Keratinocyte (primary cell): ENCODE results near the gene ZNF521. TPM values are rescaled to one million over a fixed set of nuclear protein-coding genes. Genes with fewer than 3 reads are reported as not detected.

ENCODE experiments used
- DNase-seq: peaks from one replicate; pipeline ENCODE4 v3.0.0-alpha.2; 2011; ENCODE audit warnings: low read depth, missing footprints, low spot score
- FAIRE-seq: peaks from 2 replicates; lab custom pipeline; 2011; peaks lifted over from hg19 to GRCh38; lab: Jason Lieb, UNC
- H2AFZ ChIP-seq: 2 replicates; pipeline ENCODE4 v1.6.0; 2012; ENCODE audit warnings: low read length, control low read depth, inconsistent platforms; ENCODE audit not compliant: control insufficient read depth
- H3K27ac ChIP-seq: 2 replicates; pipeline ENCODE4 v1.5.1; 2011; ENCODE audit warnings: low read length; ENCODE audit not compliant: control insufficient read depth, insufficient read depth
- H3K27me3 ChIP-seq: 3 replicates; pipeline ENCODE4 v1.6.0; 2011; ENCODE audit warnings: low read length; ENCODE audit not compliant: control insufficient read depth, insufficient read depth; ENCODE audit errors: extremely low read depth
- H3K36me3 ChIP-seq, 2 experiments: 2 replicates in 1 of 2; 3 replicates in 1 of 2; pipeline ENCODE4 v1.5.1; 2011; ENCODE audit warnings: low read length in 2 of 2, mild to moderate bottlenecking in 1 of 2; ENCODE audit not compliant: control insufficient read depth in 2 of 2, insufficient read depth in 2 of 2; ENCODE audit errors: extremely low read depth in 1 of 2
- H3K4me1 ChIP-seq: 3 replicates; pipeline ENCODE4 v1.5.1; 2011; ENCODE audit warnings: low read length; ENCODE audit not compliant: control insufficient read depth, insufficient read depth; ENCODE audit errors: extremely low read depth
- H3K4me2 ChIP-seq: 3 replicates; pipeline ENCODE4 v1.6.0; 2011; ENCODE audit warnings: low read depth, low read length; ENCODE audit not compliant: control insufficient read depth, insufficient read depth; ENCODE audit errors: extremely low read depth
- H3K4me3 ChIP-seq, 3 experiments: fragments of 200-600 bp in 1 of 3; sonication (generic) in 1 of 3; 2 replicates in 2 of 3; 3 replicates in 1 of 3; pipeline ENCODE4 v1.5.1; 2011 to 2016; ENCODE audit warnings: low read length in 3 of 3, mild to moderate bottlenecking in 3 of 3, control low read depth in 2 of 3, inconsistent platforms in 1 of 3, low read depth in 1 of 3, mixed read lengths in 1 of 3, mixed run types in 1 of 3, moderate library complexity in 1 of 3; ENCODE audit not compliant: control insufficient read depth in 2 of 3, insufficient read depth in 2 of 3; ENCODE audit errors: extremely low read depth in 1 of 3
- H3K79me2 ChIP-seq: 2 replicates; pipeline ENCODE4 v1.6.0; 2012; ENCODE audit warnings: low read length; ENCODE audit not compliant: control insufficient read depth, insufficient read depth
- H3K9ac ChIP-seq: 3 replicates; pipeline ENCODE4 v1.6.0; 2011; ENCODE audit warnings: low read length; ENCODE audit not compliant: control insufficient read depth, insufficient read depth; ENCODE audit errors: extremely low read depth
- H3K9me1 ChIP-seq: 3 replicates; pipeline ENCODE4 v1.6.0; 2011; ENCODE audit warnings: low read length; ENCODE audit not compliant: control insufficient read depth, insufficient read depth; ENCODE audit errors: extremely low read depth
- H3K9me3 ChIP-seq: 2 replicates; pipeline ENCODE4 v1.5.1; 2012; ENCODE audit warnings: low read depth, low read length; ENCODE audit not compliant: control insufficient read depth
- H4K20me1 ChIP-seq: 3 replicates; pipeline ENCODE4 v1.6.0; 2011; ENCODE audit warnings: low read length; ENCODE audit not compliant: control insufficient read depth, insufficient read depth; ENCODE audit errors: extremely low read depth
- CTCF ChIP-seq, 3 experiments: IDR thresholded peaks in 1 of 3; conservative IDR thresholded peaks in 1 of 3; optimal IDR thresholded peaks in 1 of 3; 2 replicates in 2 of 3; 3 replicates in 1 of 3; pipeline versions ENCODE3 to v1.5.1; 2011; ENCODE audit warnings: low read length in 3 of 3, mild to moderate bottlenecking in 3 of 3, moderate library complexity in 2 of 3, control low read depth in 1 of 3, inconsistent platforms in 1 of 3; ENCODE audit not compliant: insufficient read depth in 2 of 3; ENCODE audit errors: extremely low read depth in 1 of 3
- EZH2 ChIP-seq: IDR thresholded peaks from one replicate; pipeline ENCODE4 v1.6.1; 2012; ENCODE audit warnings: inconsistent platforms, mild to moderate bottlenecking, low read length, moderate library complexity
- dilution Hi-C: fragments of 300-500 bp; cut with MboI; formaldehyde crosslinking; loops from one replicate; pipeline ENCODE4 v1.7.0; 2020; ENCODE audit warnings: low sequenced_read_pairs; ENCODE audit not compliant: extremely low pct_ligation_motif_present
- polyA plus RNA-seq, 5 experiments: library from polyadenylated mRNA; depleted of rRNA in 3 of 5; stranded (reverse) in 3 of 5; stranded (forward) in 1 of 5; unstranded in 1 of 5; fragments of >200 nt; gene quantifications; 1 replicate in 1 of 5; 2 replicates in 3 of 5; 3 replicates in 1 of 5; pipeline versions ENCODE4 v1.2.1 to v1.2.3, GENCODE V29; 2011 to 2012; ENCODE audit warnings: missing spikeins in 2 of 5, low read depth in 1 of 5, low replicate concordance in 1 of 5

The ZNF521 gene
- polyA plus RNA-seq, 1 donor (not counting 4 experiments of a cell fraction or from before 2014, with no cell fraction given), result 0.07 TPM

GRCh38 chr18:25225151-25225550 lies 126.8 kb downstream of the ZNF521 start:
- H3K9me3 ChIP-seq, result no peaks in the 10 kb centered on the region
- H3K4me2 ChIP-seq, result no peak overlapping the region
- H3K79me2 ChIP-seq, result no peaks in the 10 kb centered on the region
- DNase-seq (no peak), FAIRE-seq (no peak)
- H4K20me1 ChIP-seq, result no peaks in the 10 kb centered on the region
- no peaks in the 10 kb centered on the region for H3K9me1 ChIP-seq
- TF ChIP-seq EZH2 (no peak), CTCF (optimal IDR thresholded peaks at IDR 0.05 in 1 of 3, IDR thresholded peaks at IDR 0.05 in 1 of 3, conservative IDR thresholded peaks at IDR 0.05 in 1 of 3; ENCODE audit: extremely low read depth in 1 of 3, insufficient read depth in 2 of 3, low read length in 3 of 3) (no peak)
- dilution Hi-C loops, result no loop called here
- H3K36me3 ChIP-seq, result no peaks in the 10 kb centered on the region
- no peak overlapping the region for H3K4me3 ChIP-seq
- H3K4me1 ChIP-seq, result no peaks in the 10 kb centered on the region
- H3K27me3 ChIP-seq, result no peaks in the 10 kb centered on the region
- H3K27ac ChIP-seq, result no peak overlapping the region
- H3K9ac ChIP-seq, result no peak overlapping the region
- no peak overlapping the region for H2AFZ ChIP-seq

DNA sequence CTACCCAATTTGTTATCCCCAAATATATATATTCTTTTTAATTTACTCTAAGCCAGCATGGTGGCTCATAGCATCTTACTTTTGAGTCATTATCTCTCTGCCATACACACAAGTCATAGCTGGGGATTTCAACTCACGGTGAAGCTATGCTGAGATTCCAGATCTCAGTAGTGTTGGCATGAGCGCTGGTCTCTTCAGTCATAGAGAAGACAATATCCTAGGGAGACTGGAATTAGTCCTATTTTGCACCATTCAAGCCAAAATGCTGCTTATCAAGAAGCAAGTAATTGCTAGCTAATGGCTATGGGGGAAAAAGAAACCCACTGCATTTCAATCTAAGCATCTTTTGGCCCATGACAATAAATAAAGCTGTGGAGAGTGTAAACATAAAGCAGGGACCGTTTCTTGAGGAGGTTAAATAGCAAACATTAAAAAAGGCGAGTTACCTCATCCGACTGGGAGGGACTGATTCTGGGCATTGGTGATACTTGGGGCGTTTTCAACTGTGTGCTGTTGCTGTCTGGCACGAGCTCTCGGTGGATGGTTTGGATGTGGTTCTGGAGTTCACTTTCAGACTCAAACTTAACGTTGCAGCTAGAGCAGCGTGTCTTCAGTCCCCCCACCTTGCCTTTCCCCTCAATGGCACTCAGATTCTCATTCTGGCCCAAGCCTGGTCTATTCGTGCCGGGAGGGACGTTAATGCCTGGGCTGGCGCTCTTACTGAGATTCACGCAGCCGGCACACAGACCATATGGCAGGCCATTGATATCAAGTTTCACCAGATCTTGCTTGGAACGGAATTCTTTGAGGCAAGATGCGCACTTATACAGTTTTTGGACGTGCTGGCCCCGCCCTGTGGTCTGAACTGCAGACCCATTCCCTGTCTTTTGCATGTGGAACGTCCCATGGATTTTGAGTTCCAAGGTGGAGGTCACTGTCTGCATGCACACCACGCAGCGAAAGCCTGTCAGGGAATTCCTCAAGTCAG lies 127.8 kb downstream of the ZNF521 start:
- dilution Hi-C loops, result no loop called here
- Histone ChIP-seq H3K27me3 (no peaks in the 10 kb centered on the region), H3K9me3 (no peaks in the 10 kb centered on the region), H3K9me1 (no peaks in the 10 kb centered on the region), H3K4me1 (no peaks in the 10 kb centered on the region), H3K36me3 (no peaks in the 10 kb centered on the region), H3K9ac (no peak overlapping the region), H2AFZ (no peak overlapping the region), H3K4me3 (no peak overlapping the region), H3K27ac (no peak overlapping the region), H4K20me1 (no peaks in the 10 kb centered on the region), H3K79me2 (no peaks in the 10 kb centered on the region), H3K4me2 (no peak overlapping the region)
- FAIRE-seq (no peak), DNase-seq (no peak)
- no peak for TF ChIP-seq CTCF (optimal IDR thresholded peaks at IDR 0.05 in 1 of 3, IDR thresholded peaks at IDR 0.05 in 1 of 3, conservative IDR thresholded peaks at IDR 0.05 in 1 of 3; ENCODE audit: extremely low read depth in 1 of 3, insufficient read depth in 2 of 3, low read length in 3 of 3)
- no peak for TF ChIP-seq EZH2
